Fibroblast of peridontal ligament (primary cell): ENCODE results near the gene ADI1.
A peak's percentile ranks its signal among the peaks of the same experiment; 100 is the strongest.
"Not testable (repeated sequence)": the region's sequence is repeated elsewhere in the genome, so short reads cannot be mapped to it uniquely, and the experiment has no call there.

ENCODE experiments used
- DNase-seq: peaks from one replicate; pipeline ENCODE4 v3.0.0-alpha.2; 2010; ENCODE audit errors: extremely low read depth

The ADI1 gene

DNA sequence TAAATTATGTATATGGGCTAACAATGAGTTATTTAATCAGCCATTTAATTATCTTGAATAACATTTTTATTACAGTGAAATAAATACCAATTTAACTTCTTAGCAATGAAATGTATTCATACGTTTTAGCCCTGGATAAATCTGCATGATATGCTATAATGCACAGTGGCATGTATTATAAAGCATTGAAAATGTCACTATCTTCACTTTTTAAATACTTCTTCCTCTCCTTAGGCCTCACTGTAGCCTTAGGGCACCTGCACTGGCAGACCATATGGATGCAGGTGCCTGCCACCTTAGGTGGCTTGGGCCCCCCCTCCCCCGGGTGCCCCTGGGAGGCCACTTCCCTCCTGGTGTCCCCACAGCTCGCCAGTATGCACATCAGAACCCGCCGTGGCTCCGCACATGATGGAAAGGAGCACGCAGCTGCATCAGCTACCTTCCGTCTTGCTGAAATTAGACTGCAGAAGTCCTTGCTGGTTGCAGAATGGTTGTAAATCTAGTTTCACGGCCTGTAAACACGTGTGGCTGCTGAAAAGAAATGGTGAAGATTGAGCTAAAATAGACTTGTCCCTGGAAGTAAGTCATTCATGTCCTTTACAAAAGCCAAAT, 56.7 kb downstream of the ADI1 start:
- no peak for DNase-seq

DNA sequence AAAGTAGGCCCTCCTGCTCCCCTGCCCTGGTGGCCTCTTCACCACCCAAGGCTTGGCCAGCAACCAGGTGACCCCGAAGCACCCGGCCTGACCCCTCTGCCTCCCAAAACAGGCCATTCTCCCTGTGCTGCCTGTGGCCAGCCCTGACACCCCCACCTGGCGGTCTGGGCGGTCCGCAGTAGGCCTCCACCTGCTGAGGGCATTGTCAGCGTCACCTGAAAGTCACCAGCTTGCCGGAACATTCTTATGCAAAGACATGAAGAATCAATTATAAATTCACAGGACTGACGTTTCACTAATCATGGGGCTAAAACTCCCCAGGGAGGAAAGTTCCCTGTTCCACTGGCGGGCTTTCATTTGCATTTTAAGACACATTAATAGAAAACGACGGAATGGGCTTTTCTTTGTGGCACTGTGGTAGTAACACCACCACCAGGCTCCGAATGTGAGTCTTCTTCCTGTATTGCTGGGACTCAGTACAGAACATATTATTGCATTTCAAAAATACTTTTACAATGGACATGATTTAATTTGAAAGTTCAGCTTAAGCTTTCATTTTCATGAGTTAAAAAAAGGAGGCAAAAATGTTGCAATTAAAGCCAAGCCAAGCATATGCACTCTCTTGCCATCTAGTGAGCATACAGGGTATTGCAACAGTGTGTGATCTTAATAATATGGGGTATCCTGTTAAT, 57.4 kb downstream of the ADI1 start:
- peak; percentile 84 for DNase-seq

DNA sequence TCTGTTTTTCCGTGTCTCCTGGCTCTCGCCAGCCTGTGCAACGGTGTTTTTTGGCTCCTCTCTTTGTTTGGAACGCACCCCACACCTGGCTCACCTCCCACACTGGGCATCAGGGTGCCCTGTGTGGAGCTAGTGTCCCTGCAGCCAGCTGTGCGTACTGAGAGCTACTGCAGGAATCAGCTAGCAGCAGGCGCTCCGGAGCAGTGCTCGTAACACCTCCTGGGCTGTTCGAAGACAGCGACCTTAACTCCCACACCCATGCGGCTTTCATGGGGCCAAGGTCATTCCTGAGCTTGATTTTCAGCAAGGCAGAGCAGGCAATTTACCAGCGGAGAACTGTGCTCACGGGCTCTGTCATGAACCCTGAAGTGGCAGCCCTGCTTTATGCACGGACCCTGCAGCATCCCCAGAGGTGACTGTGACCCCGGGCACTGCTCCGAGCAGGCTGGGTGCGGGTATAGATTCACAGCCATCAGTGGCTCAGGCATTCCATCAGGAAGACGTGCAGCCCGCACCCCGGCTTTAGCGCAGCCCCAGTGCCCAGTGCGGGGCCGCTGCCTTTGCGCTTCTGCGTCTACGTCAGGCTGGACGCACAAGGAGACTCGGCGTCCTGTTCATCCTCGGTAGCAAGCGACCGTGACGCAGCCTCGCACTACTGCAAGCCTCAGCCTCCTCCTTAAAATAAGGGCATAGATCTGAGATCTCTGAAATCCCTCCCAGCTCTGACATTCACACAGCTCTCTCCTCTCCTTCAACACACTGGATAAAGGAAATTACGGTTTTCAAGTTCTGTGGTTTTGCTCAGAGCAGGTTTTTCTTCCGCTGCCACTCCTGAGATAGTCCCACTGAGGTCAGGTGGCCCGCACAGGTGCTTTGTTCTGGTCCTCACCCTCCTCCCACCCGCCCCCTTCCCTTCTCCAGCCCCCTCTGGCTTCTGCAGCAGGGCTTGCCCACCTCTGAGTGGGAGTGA, 58.2 kb downstream of the ADI1 start:
- no peak for DNase-seq

DNA sequence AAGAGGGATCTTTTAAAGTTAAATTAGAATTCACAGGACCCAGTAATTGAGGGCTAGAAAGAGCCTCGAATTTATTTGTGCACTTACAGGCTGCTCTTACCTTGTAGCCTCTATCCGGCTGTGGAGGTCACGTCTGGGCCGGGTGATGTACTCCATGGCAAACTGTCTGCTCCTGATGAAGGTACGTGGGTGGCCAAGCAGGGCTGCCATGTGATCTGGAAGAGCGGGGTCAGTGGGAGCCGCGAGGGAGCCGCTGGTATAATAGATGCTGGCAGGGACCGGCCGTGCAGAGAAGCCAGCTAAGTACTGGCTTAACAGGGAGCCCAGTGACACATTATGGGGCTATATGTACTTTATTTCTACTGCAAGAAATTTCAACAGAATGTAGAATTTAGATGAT, 59.2 kb downstream of the ADI1 start:
- DNase-seq, result no peak

DNA sequence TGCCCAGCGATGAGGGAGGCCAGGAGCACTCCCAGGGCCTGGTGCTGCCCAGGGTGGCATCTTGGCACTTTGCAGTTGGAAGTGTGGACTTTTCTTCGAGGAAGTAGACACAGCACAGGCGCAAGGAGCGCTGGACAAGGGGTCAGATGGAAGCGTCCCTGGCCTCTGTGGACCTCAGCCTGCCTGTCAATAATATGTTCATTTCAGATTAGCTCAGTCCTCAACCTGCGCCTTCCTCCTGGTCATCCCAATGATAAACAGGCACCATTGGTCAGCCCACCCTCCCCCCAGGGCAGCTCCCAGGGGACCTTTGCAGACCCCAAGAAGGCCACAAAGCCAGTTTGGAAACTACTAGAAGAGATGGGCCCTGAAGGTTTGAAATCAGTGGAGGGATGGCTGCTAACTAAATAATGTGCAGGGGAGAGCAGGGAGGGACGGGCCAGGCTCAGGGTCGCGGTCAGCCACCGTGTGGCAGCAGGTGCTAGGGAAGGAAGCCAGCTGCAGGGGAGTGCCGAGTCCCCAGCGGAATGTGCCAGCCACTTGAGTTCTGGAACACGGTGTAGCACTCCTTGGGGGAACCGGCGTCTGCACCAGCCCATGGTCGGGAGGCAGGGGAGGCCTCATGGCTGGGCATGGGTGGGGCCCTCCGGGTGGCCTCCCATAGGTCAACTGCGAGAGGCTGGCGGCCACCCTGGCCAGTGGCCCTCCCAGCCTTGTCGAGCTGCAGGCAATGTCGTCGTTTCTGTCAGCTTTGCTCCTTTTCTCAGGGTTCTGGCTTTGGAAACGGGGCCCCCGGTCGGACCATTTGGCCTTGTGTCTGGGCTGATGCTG, 59.9 kb downstream of the ADI1 start:
- DNase-seq, result no peak

DNA sequence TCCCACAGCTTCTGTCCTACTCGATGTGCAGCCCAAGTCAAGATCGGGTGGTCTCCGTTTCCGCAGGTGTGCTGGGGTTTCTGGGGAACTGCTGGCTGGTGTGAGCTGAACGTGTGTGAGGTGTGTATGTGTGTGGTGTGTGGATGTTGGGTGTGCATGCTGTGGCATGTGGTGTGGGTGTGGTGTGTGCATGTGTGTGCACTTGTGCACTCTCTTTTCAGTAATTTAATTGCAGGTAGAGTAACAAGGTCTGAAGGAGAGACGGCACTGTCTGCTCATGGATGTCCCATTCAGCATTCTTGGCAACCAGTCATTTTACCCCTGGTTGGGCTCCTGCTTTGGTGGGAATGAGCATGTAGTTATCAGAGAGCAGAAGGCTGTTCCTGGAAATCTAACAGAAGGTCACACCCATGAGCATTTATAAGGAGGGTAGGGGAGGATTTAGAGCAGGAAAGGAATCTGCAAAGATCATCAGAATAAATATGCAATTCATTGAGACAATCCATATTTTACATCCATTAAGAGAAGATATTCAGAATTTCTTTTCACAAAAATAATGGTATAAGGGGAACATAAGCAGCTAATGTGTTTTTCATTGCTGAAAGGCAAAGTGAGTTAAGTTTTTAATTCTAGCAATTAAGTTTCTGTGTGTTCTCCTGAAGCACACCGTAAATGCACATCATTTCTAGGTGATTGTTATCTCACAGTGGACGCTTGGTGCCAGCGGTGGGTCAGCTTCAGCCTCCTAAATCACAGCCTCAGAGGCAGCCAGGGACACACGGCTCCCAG, 60.7 kb downstream of the ADI1 start:
- no peak for DNase-seq

DNA sequence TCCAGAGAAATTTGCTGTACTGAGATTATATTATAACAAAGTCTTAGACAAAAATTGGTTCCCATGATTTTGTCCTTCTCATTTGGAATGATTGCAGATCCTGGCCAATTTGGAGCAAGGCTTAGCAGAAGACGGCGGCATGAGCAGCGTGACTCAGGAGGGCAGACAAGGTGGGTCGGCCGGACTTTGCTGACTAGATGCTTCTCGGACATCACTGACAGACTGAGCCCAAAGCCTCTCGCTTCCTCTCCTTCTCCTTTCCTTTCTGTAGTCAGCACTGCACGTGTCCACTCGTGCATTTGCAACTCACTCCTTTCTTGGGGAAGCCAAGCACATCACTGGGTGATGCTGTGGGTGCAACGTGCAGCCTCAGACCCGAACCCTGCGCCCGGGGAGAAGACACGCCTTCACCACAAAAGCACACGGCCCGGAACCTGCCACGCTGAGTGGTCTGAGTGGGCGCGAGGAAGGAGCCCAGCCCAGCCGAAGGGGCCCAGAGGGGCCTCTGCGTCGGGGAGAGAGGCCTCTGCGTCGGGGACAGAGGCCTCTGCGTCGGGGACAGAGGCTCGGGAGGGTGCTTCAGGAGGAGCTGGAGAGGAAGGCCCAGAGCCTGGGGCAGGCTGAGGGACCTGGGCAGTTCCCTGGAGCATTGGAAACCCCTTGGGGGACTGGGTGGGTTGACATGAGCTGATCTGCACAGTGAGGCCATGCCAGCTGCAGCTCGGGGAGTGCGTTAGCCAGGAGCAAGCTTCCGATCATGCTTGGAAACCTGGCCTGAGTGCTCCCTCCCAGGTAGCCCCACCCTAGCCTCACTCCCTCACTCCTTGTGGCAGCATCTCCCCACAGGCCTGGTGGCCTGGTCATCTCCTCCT, 61.6 kb downstream of the ADI1 start:
- no peak for DNase-seq

DNA sequence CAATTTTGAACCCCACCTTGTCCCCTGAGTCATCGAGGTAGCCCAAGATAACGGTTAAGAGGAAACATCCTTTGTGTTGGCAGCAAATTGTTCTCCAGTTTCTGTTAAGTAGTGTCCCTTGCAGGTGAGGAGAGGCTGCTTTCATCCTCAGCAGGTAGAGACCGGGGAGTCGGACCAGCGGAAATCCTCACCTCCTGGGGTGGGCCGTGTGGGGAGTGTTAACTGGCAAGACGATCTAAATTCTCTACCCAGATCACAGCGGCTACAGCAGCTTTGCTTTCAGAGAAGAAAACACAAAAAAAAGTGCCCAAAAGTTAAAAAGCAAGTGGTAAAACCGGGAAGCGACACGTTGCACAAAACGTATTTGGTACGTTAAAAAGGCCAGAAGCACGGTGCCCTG, 63.2 kb downstream of the ADI1 start:
- no peak for DNase-seq

DNA sequence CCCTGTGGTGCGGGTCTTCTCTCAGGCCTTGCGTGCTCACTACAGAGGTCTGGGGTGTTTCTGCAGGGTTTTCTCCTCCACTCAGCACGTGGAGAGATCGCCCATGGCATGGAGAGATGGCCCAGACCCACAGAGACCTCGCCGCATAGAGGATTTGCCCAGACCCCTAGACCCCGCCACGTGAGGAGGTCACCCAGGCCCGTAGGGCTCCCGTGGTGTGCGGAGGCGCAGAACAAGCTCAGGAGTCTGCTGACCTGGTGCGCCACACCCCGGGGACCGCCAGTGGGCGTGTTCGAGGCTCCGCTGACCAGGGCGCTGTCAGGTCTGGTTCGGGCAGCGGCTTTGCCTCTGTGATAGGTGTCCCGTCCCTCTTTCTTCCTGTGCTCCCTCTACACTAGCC, 64.5 kb downstream of the ADI1 start:
- no peak for DNase-seq

DNA sequence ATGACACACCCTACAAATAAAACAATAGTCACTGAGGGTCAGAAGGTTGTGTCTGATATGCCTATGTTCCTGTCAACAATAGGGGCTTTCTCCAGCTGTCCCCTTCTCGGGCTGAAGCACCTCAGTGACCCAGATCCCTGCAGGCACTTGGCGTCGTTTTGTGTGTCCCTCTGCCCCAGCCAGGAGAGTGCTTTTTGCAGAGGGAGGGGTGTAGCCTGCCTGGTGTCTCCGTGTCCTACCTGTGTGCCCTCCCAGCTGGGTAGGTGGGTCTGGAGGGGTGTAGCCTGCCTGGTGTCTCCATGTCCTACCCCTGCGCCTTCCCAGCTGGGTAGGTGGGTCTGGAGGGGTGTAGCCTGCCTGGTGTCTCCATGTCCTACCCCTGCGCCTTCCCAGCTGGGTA, 65.3 kb downstream of the ADI1 start:
- not testable (repeated sequence) for DNase-seq

DNA sequence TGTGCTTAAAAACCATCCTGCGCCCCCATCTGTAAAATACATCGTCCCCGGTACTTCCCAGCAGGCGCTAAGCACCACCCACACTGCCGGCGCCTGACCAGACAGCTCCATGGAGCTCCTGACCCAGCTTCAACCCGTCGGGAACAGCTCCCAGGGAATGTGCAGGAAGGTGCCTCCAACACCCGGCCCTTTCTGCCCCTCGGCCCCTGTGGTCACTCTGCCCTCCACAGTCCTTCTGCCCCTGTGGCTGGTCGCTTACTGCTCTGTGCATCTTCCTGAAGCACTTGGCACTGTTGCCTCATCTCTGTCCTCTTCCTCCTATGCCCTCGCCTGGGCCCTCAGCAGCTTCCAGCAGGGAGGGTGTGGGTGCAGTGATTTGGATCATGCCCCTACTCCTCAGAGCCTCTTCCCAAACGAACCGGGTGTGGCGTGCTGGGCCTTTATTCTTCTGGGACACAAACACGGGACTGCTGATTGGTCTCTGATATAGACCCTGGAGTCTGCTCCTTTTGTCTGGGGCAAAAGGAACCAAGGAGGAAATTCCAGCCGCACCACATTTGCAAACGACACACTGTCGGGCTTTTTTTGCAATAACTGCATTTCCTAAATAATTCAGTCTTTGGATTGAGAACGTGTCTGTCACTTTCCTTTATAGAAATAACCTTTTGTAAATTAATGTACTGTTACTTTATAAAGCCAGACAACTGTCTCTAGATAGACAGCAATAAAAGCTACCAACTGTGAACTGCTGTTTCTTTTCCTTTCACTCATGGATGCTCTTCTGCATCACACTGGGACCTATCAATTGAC, 65.9 kb downstream of the ADI1 start:
- no peak for DNase-seq

DNA sequence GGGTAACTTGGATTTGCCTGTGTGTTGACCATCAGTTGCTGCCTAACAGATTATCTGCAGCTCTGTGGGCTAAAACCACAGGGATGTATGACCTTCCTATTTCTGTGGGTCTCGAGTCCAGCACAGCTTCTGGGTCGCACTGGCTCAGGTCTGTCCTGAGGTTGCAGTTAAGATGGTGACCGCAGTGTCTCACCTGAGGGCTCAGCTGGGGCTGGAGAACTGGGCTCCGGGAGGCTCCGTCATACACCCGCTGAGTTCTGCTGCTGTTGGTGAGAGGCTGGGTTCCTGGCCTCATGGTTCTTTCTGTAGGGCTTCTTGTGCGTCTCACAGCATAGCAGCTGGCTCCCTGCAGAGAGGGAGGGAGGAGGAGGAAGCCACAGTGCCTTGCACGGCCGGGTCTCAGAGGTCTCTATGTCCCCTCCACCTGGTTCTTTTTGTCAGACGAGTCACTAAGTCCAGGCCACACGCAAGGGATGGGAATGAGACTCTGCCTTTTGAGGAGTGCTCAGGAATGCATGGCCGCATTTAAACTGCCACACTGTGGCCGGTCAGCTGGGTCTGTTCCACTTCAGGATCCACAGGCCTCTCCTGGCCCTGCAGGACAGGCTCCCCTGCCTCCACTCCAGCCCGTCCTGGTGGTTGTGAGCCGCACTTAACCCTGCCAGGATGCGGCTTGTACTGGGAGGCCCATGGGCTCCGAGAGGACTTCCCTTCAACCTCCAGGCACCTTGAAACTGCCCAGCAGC, 67.2 kb downstream of the ADI1 start:
- DNase-seq, result no peak

DNA sequence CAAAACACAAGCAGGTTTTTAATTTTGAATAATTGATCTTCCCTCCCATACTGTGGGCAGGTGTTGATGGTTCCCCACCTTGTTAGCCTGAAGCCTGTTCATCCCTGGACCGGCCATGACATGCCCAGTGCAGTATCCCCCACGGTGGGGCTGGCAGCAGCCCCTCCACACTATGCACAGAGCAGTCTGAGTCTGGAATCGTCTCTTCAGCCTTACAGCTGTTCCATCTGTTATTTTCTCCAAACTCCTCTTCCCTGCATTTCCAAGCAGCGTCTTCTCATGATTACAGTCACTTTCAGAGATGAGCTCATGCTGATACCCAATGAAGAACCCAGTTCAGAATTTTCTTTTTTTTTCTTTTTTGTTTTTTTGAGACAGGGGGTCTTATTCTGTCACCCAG, 68.2 kb downstream of the ADI1 start:
- DNase-seq, result no peak

DNA sequence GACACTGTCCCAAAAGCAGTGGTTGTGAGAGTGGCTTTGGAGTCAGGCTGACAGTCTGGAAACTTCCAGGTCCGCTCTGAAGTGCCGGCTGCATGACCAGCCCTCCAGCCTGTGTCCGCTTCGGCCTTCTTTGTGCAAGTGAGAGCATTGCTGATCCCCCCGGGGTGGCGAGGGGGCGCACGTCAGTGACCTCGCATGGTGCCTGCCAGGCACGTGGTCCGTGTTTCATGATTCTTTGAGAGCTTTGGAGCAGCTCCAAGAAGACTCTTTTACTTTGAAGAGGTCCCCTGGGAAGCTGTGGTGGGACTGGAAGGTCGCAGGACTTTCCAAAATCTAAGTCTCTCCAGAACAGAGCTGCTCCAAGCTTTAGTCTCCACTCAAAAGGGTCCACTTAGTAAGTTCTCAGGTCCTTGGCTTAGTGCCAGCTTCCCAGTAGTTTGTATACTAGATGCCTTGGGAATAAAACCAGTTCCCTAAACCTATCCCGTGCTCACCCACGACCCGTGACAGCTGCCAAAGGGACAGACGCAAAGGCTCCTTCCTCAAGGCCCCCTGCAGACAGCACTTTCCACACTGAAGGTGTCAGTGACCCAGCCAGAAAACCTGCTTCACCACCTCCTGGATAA, 68.8 kb downstream of the ADI1 start:
- no peak for DNase-seq

DNA sequence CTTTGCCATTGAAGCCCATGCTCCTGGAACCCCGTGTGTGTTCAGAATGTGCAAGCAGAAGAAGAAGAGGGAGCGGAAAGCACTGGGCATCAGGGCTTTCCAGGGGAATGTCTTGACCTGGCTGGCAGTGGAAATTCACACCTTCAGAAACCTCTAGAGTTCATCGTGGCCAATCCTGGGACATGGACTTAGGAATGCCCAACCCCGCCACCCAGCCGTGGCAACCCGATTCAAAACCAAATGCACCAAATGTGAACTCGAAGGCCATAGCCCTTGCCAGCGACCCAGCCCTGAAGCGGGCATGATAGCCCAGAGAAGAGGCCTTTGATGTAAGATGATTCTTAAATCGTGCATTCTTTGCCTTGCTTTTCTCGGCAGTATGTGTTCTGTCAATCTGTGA, 69.4 kb downstream of the ADI1 start:
- no peak for DNase-seq

DNA sequence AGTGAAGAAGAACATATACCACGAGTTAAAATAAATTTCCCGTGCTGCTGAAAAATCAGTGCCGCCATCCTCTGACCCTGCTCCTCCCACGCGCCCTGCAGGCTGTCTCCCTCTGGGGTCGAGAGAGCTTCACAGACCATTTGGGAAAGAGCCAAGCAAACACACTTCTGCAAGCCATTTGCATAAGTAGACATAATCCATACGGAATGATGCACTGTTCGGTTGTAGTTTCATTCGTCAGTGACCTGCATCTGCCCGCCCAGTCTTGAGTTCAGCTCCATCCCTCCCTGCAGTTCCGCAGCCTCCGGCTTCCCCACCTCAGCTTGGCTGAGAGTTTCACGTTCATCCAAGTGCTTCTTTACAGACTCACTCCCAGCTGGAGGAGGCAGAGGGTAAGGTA, 70.2 kb downstream of the ADI1 start:
- DNase-seq, result no peak

DNA sequence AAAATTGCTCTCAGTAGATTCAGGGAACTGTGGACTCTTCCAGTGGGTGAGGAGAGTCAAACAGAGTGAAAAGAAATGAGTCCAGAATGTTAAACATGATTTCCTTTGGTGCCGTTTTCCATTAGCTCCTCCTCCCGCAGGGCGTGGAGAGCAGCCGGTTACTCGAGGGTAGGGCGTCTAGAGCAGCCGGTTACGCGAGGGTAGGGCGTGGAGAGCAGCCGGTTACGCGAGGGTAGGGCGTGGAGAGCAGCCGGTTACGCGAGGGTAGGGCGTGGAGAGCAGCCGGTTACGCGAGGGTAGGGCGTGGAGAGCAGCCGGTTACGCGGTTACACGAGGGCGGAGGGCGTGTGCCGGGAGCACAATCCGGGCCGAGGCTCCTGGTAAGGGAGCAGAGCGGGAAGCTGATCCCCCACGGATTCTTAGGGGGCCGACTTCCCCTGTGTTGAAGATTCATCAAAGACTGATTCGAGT, 70.9 kb downstream of the ADI1 start:
- not testable (repeated sequence) for DNase-seq

DNA sequence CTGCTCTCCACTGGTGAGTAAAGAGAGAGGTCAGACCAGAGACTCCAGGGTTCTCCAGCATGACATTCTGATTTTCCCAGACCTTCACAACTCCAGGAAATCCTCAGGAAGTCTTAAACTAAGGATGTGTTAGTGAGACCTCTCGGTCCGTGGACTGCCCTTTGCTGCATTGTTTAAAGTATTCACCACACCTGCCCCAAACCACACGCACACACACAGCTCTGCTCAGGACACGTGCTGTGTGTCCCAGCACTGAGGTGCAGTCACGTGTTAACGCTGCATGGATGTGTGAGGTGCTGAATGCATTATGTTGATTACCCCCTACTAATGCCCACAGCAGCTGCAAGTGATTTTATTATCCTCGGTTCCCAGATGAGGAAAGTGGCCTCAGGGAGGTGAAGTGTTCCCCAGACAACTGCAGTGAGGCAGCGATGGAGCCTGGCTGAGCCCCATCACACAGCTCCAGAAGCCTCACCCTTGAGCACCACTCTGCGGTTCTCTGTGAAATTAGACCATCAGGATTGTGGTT, 71.5 kb downstream of the ADI1 start:
- no peak for DNase-seq
